ENCODE results near the gene PIK3R3. TPM values are rescaled to one million over a fixed set of nuclear protein-coding genes. Genes with fewer than 3 reads are reported as not detected.

PIK3R3 gene
- total RNA-seq, 4 donors from 2014 or later: 3.0 to 5.9 (median 4.7) TPM

GRCh38 chr1:46148318-46148717 lies 15.9 kb upstream of the PIK3R3 start:
- 54 to 60% methylated on average over 2 of the region's 2 CpGs for WGBS, 2 donors (ENCODE audit: low coverage in 1 of 2)
- no peak for DNase-seq
- Histone ChIP-seq H3K4me1 (no peaks in the 10 kb centered on the region), H3K36me3 (no peaks in the 10 kb centered on the region), H3K9me3 (no peaks in the 10 kb centered on the region), H3K4me3 (no peak overlapping the region), H3K27ac (no peak overlapping the region), H3K27me3 (no peaks in the 10 kb centered on the region)
- intact Hi-C loops (cut with DNase I; ENCODE audit: low total_unique reads) (no loop called here), in situ Hi-C loops (cut with MboI; ENCODE audit: low pct_ligation_motif_present in 1 of 4, low pct_unique_long_range_greater_than_20kb in 1 of 4, low sequenced_read_pairs in 3 of 4) (no loop called here)
- TF ChIP-seq POLR2A (IDR thresholded peaks at IDR 0.05) (no peak), POLR2AphosphoS5 (IDR thresholded peaks at IDR 0.05) (no peak), CTCF (IDR thresholded peaks at IDR 0.05) (no peak), EP300 (IDR thresholded peaks at IDR 0.05; ENCODE audit: low read depth) (no peak)

GRCh38 chr1:46137916-46138315 lies 5.5 kb upstream of the PIK3R3 start:
- H3K27ac ChIP-seq: peak overlapping the region in 1 of 4 donors; percentile 1
- H3K4me3 ChIP-seq: no peak overlapping the region
- H3K9me3 ChIP-seq: no peaks in the 10 kb centered on the region
- no peaks in the 10 kb centered on the region for H3K27me3 ChIP-seq
- in situ Hi-C loops (cut with MboI; ENCODE audit: low pct_ligation_motif_present in 1 of 4, low pct_unique_long_range_greater_than_20kb in 1 of 4, low sequenced_read_pairs in 3 of 4) (no loop called here), intact Hi-C loops (cut with DNase I; ENCODE audit: low total_unique reads) (no loop called here)
- WGBS, 2 donors (ENCODE audit: low coverage in 1 of 2): 61 to 83% methylated on average over 1 to 3 of the region's 3 CpGs
- DNase-seq: no peak
- peaks cover 6 to 16% (median 13%) of the 10 kb centered on the region in 4 donors for H3K4me1 ChIP-seq
- no peaks in the 10 kb centered on the region for H3K36me3 ChIP-seq
- TF ChIP-seq EP300 (IDR thresholded peaks at IDR 0.05; ENCODE audit: low read depth): no peak
- TF ChIP-seq CTCF (IDR thresholded peaks at IDR 0.05): no peak
- no peak for TF ChIP-seq POLR2AphosphoS5 (IDR thresholded peaks at IDR 0.05)
- no peak for TF ChIP-seq POLR2A (IDR thresholded peaks at IDR 0.05)

GRCh38 chr1:46136711-46137110 lies 4.3 kb upstream of the PIK3R3 start:
- Histone ChIP-seq H3K4me1 (peaks cover 6 to 20% (median 13%) of the 10 kb centered on the region in 4 donors), H3K4me3 (no peak overlapping the region), H3K9me3 (no peaks in the 10 kb centered on the region), H3K27ac (no peak overlapping the region), H3K27me3 (peaks cover under 1% of the 10 kb centered on the region), H3K36me3 (no peaks in the 10 kb centered on the region)
- TF ChIP-seq EP300 (IDR thresholded peaks at IDR 0.05; ENCODE audit: low read depth) (no peak), POLR2A (IDR thresholded peaks at IDR 0.05) (no peak), CTCF (IDR thresholded peaks at IDR 0.05) (no peak), POLR2AphosphoS5 (IDR thresholded peaks at IDR 0.05) (no peak)
- in situ Hi-C loops (cut with MboI; ENCODE audit: low pct_ligation_motif_present in 1 of 4, low pct_unique_long_range_greater_than_20kb in 1 of 4, low sequenced_read_pairs in 3 of 4) (no loop called here), intact Hi-C loops (cut with DNase I; ENCODE audit: low total_unique reads) (no loop called here)
- no peak for DNase-seq

DNA sequence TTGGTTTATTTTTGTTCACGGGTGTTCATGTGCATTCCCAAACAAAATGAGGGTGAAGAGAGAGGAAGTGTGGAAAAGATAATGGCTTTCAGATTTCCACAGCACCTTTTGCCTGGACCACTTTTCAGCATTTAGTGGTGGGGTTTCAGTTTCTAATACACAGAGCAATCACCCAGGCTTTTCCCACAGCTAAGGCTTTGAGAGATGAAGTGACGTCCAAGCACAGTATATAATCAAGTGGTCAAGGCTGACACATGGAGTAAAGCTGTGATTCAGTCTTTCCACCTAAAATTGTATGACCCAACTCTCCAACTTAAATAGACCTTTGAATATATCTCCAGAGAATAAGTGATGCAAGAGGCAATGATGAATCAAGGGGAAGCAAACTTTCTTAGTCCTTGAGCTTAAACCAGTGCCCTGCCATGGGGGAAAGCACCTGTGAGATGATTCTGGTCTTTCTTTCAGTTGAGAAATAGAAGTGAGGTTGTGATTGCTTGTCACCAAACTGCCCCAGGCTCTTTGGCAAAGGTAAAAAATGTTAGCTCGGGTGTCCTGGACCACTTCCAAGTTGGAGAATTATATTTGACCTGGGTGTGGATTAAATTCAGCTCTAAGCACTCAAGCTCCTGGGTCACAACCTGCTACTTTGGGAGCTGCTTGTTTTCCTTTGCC lies 2.4 kb upstream of the PIK3R3 start:
- H3K4me1 ChIP-seq: peaks cover 6 to 38% (median 21%) of the 10 kb centered on the region in 4 donors
- intact Hi-C loops (cut with DNase I; ENCODE audit: low total_unique reads): no loop called here
- WGBS, 2 donors (ENCODE audit: low coverage in 1 of 2): 13 to 34% methylated on average over 1 to 3 of the region's 3 CpGs
- in situ Hi-C loops (cut with MboI; ENCODE audit: low pct_ligation_motif_present in 1 of 4, low pct_unique_long_range_greater_than_20kb in 1 of 4, low sequenced_read_pairs in 3 of 4): no loop called here
- H3K27me3 ChIP-seq: peaks cover 19% of the 10 kb centered on the region
- H3K36me3 ChIP-seq: no peaks in the 10 kb centered on the region
- TF ChIP-seq CTCF (IDR thresholded peaks at IDR 0.05) (no peak), POLR2AphosphoS5 (IDR thresholded peaks at IDR 0.05) (no peak), POLR2A (IDR thresholded peaks at IDR 0.05) (no peak), EP300 (IDR thresholded peaks at IDR 0.05; ENCODE audit: low read depth) (no peak)
- H3K4me3 ChIP-seq: no peak overlapping the region
- DNase-seq: no peak
- H3K27ac ChIP-seq: peak overlapping the region; percentile 7 to 89 (median 40)
- no peaks in the 10 kb centered on the region for H3K9me3 ChIP-seq
